B cell (primary cell): ENCODE measurements around the gene CCND1.

Source experiments
- EZH2 ChIP-seq: IDR thresholded peaks from 2 replicates; pipeline ENCODE4 v1.6.1; 2012; ENCODE audit warnings: borderline replicate concordance, low read depth, mild to moderate bottlenecking, moderate library complexity, low read length; ENCODE audit not compliant: insufficient read depth, poor library complexity, severe bottlenecking
- TF ChIP-seq, protein P1 (sequence below): fragments of 200-600 bp; IDR thresholded peaks from one replicate; pipeline ENCODE4 v1.8.0; 2022; ENCODE audit warnings: antibody characterized with exemption, mild to moderate bottlenecking

DNA sequence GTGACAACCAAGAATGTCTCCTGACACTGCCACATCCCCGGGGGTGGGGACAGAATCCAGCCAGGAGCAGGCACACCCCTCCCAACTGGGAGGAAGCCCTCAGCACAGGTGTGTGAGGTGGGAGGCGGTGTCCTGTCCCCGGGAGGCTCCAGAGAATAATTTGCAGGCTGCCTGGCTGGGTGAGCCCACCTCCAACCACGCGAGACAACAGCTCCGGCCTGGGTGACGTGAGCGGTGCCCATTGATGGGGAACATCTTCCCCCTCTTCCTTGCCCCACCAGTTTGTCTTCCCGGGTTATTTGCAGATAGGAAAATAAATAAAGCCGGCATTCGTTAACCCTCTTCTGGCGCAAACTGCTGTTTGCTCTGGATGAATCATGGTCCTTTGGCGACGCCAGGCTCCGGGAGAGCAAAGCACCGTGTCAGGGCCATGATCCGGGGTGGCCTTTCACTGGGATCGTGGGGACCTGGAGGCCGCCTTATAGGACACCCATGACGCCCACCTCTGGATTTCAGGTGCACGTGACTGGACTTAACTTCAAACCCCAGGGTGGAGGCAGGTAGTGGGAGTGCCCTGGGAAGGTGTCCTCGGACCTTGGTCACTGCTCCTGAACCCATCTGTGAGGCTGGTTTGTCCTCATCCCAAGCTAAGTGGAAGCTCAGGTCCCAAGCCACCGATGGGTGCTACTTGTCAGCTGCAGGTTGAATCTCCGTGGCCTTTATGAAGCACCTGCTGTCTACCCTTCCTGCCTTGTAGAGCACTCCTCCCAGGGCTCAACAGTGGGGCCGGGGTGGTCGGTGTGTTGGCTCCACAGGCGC lies 13.9 kb downstream of the CCND1 start:
- TF ChIP-seq, protein P1, sequence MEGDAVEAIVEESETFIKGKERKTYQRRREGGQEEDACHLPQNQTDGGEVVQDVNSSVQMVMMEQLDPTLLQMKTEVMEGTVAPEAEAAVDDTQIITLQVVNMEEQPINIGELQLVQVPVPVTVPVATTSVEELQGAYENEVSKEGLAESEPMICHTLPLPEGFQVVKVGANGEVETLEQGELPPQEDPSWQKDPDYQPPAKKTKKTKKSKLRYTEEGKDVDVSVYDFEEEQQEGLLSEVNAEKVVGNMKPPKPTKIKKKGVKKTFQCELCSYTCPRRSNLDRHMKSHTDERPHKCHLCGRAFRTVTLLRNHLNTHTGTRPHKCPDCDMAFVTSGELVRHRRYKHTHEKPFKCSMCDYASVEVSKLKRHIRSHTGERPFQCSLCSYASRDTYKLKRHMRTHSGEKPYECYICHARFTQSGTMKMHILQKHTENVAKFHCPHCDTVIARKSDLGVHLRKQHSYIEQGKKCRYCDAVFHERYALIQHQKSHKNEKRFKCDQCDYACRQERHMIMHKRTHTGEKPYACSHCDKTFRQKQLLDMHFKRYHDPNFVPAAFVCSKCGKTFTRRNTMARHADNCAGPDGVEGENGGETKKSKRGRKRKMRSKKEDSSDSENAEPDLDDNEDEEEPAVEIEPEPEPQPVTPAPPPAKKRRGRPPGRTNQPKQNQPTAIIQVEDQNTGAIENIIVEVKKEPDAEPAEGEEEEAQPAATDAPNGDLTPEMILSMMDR, result no peak
- no peak for TF ChIP-seq EZH2
